Endometrial microvascular endothelial cells (primary cell): ENCODE data around the gene NFATC2. TPM values are rescaled to one million over a fixed set of nuclear protein-coding genes. Genes with fewer than 3 reads are reported as not detected.
"Not testable (repeated sequence)": the region's sequence is repeated elsewhere in the genome, so short reads cannot be mapped to it uniquely, and the experiment has no call there.

Experiments used
- in situ Hi-C: cut with HindIII; loops from 2 replicates; pipeline ENCODE4 v1.10.0; 2017; ENCODE audit warnings: low sequenced_read_pairs, low pct_unique_long_range_greater_than_20kb; ENCODE audit errors: inconsistent ontology term
- total RNA-seq: library from RNA; depleted of rRNA; stranded (reverse); fragments of >200 nt; gene quantifications from one replicate; pipeline ENCODE4 v1.2.3, GENCODE V29; 2015; ENCODE audit errors: inconsistent ontology term

The NFATC2 gene
- total RNA-seq, 1 donor from 2014 or later = 2.5 TPM

- in situ Hi-C loops = no loop called here
These were observed 181.3 kb downstream of the NFATC2 start for GRCh38 chr20:51361258-51361657.

GRCh38 chr20:51360451-51361201 is 181.9 kb downstream of the NFATC2 start:
- in situ Hi-C loops = no loop called here

- in situ Hi-C loops = no loop called here
These were observed 182.6 kb downstream of the NFATC2 start for GRCh38 chr20:51359947-51360346.

- in situ Hi-C loops = no loop called here
These were observed 183.1 kb downstream of the NFATC2 start for GRCh38 chr20:51359401-51359800.

GRCh38 chr20:51358032-51358724 is 184.3 kb downstream of the NFATC2 start:
- in situ Hi-C loops = no loop called here

- in situ Hi-C loops = no loop called here
These were observed 185.0 kb downstream of the NFATC2 start for GRCh38 chr20:51357543-51357942.

- in situ Hi-C loops = no loop called here
These were observed 185.6 kb downstream of the NFATC2 start for GRCh38 chr20:51356871-51357270.

GRCh38 chr20:51354769-51355319 is 187.7 kb downstream of the NFATC2 start:
- in situ Hi-C loops = no loop called here

- in situ Hi-C loops = no loop called here
These were observed 188.2 kb downstream of the NFATC2 start for GRCh38 chr20:51354191-51354768.

GRCh38 chr20:51353491-51353890 is 189.0 kb downstream of the NFATC2 start:
- in situ Hi-C loops = no loop called here

- in situ Hi-C loops = no loop called here
These were observed 189.7 kb downstream of the NFATC2 start for GRCh38 chr20:51352791-51353190.

GRCh38 chr20:51350941-51351631 is 191.4 kb downstream of the NFATC2 start:
- in situ Hi-C loops = no loop called here

GRCh38 chr20:51348876-51349275 is 193.6 kb downstream of the NFATC2 start:
- in situ Hi-C loops = no loop called here

- in situ Hi-C loops = no loop called here
These were observed 194.7 kb downstream of the NFATC2 start for GRCh38 chr20:51347831-51348230.

- in situ Hi-C loops = no loop called here
These were observed 195.6 kb downstream of the NFATC2 start for GRCh38 chr20:51346686-51347485.

- in situ Hi-C loops = no loop called here
These were observed 196.9 kb downstream of the NFATC2 start for GRCh38 chr20:51345601-51346101.

GRCh38 chr20:51343802-51344201 is 198.7 kb downstream of the NFATC2 start:
- in situ Hi-C loops = not testable (repeated sequence)

GRCh38 chr20:51342510-51343236 is 199.8 kb downstream of the NFATC2 start:
- in situ Hi-C loops = no loop called here
